ENCODE measurements around the gene NTSR1. TPM values are rescaled to one million over a fixed set of nuclear protein-coding genes. Genes with fewer than 3 reads are reported as not detected.

The NTSR1 gene
- total RNA-seq, 1 donor from 2014 or later = 0.26 TPM

DNA sequence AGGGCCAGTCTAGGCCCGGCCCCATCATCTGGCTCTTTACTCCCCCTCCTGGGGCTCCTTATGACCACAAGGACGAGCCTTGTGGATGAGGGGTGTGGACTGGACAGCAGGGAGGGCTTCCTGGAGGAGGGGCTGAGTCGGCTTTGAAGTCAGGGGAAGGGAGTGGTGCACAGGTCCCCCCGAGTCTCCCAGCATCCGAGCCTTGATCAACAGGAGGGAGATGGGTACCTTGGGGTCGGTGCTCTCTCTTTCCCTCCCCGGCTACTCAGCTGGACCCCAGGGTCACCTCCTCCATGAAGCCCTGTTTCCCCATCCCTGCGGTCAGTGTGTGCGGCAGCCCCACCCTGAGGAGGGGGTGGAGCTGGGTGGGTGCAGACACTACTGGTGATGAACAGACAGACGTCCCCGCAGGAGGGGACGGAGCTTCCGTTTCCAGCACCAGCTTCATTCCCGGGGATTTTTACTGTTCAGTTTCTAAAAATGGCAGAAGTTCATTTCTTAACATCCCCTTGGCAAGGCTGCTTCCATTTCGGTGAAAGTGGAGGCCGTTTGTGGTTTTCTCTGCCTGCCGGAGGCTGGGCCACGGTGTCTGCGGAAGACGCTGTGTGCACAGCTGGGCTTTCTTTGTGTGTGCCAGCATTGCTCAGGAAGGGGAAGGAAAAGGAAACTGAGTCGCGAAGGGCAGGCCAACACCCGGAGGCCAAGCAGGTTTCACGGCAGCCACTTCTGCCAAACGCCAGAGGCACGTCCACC is 19.6 kb downstream of the NTSR1 start:
- Histone ChIP-seq H3K36me3 (no peaks in the 10 kb centered on the region), H2AFZ (replicated peaks) (no peak overlapping the region), H3K27ac (no peak overlapping the region), H3K4me2 (no peak overlapping the region), H3K9ac (no peak overlapping the region), H4K20me1 (ENCODE audit: low read depth) (no peaks in the 10 kb centered on the region), H3K27me3 (no peaks in the 10 kb centered on the region), H3K4me1 (no peaks in the 10 kb centered on the region), H3K9me3 (ENCODE audit: low read depth) (no peaks in the 10 kb centered on the region), H3K4me3 (no peak overlapping the region), H3K79me2 (ENCODE audit: low read depth) (no peaks in the 10 kb centered on the region), H3F3A (ENCODE audit: low read depth) (no peaks in the 10 kb centered on the region)
- Mint-ChIP-seq H3K36me3 (no peaks in the 10 kb centered on the region), H3K4me3 (no peak overlapping the region), H3K27ac (no peak overlapping the region), H3K4me1 (no peaks in the 10 kb centered on the region), H3K27me3 (ENCODE audit: insufficient read depth, low read depth) (peaks cover 2% of the 10 kb centered on the region), H3K9me3 (peaks cover 2% of the 10 kb centered on the region)
- DNase-seq (ENCODE audit: low spot score) = no peak
- TF ChIP-seq, protein P1, sequence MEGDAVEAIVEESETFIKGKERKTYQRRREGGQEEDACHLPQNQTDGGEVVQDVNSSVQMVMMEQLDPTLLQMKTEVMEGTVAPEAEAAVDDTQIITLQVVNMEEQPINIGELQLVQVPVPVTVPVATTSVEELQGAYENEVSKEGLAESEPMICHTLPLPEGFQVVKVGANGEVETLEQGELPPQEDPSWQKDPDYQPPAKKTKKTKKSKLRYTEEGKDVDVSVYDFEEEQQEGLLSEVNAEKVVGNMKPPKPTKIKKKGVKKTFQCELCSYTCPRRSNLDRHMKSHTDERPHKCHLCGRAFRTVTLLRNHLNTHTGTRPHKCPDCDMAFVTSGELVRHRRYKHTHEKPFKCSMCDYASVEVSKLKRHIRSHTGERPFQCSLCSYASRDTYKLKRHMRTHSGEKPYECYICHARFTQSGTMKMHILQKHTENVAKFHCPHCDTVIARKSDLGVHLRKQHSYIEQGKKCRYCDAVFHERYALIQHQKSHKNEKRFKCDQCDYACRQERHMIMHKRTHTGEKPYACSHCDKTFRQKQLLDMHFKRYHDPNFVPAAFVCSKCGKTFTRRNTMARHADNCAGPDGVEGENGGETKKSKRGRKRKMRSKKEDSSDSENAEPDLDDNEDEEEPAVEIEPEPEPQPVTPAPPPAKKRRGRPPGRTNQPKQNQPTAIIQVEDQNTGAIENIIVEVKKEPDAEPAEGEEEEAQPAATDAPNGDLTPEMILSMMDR (IDR thresholded peaks at IDR 0.05) = no peak
- no peak for TF ChIP-seq EZH2phosphoT487 (IDR thresholded peaks at IDR 0.05)

DNA sequence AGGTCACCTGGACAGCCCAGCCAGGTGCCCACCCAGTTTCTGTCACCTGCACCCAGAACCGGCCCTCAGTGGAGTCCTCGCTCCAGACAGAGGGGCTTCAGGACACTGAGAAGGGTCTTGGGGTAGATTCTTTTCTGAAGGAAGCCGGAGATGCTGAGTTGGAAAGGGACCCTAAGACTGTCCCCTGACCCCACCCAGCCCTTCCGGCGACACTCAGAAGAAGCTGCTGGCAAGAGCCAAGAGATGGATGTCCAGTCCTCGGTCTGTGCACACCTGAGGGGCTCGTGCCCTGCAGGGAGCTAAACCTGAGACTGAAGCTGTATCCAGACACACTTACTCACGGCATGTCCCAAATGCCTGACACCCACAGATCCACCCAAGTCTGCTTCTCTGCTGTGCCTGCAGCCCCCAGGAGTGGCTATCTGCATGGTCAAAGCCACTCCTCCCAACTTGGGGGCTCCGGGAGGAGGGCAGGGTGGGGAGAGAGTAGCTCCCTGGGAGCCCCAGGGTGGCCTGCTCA is 20.2 kb downstream of the NTSR1 start:
- H3K36me3 ChIP-seq = no peaks in the 10 kb centered on the region

DNA sequence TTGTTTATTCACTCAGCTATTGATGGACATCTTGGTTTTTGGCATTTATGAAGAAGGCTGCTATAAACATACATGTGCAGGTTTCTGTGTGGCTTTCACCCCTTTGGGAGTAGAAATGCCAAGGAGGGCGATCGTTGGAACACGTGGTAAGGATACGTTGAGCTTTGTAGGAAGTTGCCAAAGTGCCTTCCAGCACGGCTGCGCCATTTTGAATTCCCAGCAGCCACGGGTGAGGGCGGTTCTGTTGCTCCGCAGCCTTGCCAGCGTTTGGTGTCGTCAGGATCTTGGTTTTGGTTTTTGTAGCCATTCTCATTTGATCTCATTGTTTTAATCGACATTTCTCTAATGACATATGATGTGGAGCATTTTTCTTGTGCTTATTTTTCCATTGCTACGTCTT is 21.8 kb downstream of the NTSR1 start:
- Histone ChIP-seq H3K4me2 (no peak overlapping the region), H3K27me3 (peaks cover 3% of the 10 kb centered on the region), H3K27ac (no peak overlapping the region), H4K20me1 (ENCODE audit: low read depth) (no peaks in the 10 kb centered on the region), H2AFZ (replicated peaks) (no peak overlapping the region), H3K4me1 (no peaks in the 10 kb centered on the region), H3K79me2 (ENCODE audit: low read depth) (no peaks in the 10 kb centered on the region), H3K9ac (no peak overlapping the region), H3F3A (ENCODE audit: low read depth) (no peaks in the 10 kb centered on the region), H3K9me3 (ENCODE audit: low read depth) (no peaks in the 10 kb centered on the region), H3K36me3 (no peaks in the 10 kb centered on the region), H3K4me3 (no peak overlapping the region)
- no peak for DNase-seq (ENCODE audit: low spot score)
- H3K27ac Mint-ChIP-seq = no peak overlapping the region
- peaks cover 2% of the 10 kb centered on the region for H3K27me3 Mint-ChIP-seq (ENCODE audit: insufficient read depth, low read depth)
- no peaks in the 10 kb centered on the region for H3K36me3 Mint-ChIP-seq
- peaks cover 2% of the 10 kb centered on the region for H3K9me3 Mint-ChIP-seq
- peaks cover 5% of the 10 kb centered on the region for H3K4me1 Mint-ChIP-seq
- no peak overlapping the region for H3K4me3 Mint-ChIP-seq
- TF ChIP-seq EZH2 (IDR thresholded peaks at IDR 0.05) (no peak), EZH2phosphoT487 (IDR thresholded peaks at IDR 0.05) (no peak)
- TF ChIP-seq, protein P1 (IDR thresholded peaks at IDR 0.05) = no peak

More for the DNA sequence above, 20.2 kb downstream of the NTSR1 start:
- no peak for DNase-seq (ENCODE audit: low spot score)
- H3K4me2 ChIP-seq = no peak overlapping the region
- H2AFZ ChIP-seq (replicated peaks) = no peak overlapping the region
- H3K79me2 ChIP-seq (ENCODE audit: low read depth) = no peaks in the 10 kb centered on the region
- Mint-ChIP-seq H3K36me3 (no peaks in the 10 kb centered on the region), H3K27ac (no peak overlapping the region), H3K27me3 (ENCODE audit: insufficient read depth, low read depth) (no peaks in the 10 kb centered on the region), H3K4me1 (no peaks in the 10 kb centered on the region), H3K9me3 (peaks cover 2% of the 10 kb centered on the region), H3K4me3 (no peak overlapping the region)
- H3K27me3 ChIP-seq = peaks cover 2% of the 10 kb centered on the region
- no peak overlapping the region for H3K4me3 ChIP-seq
- no peaks in the 10 kb centered on the region for H3K9me3 ChIP-seq (ENCODE audit: low read depth)
- H3F3A ChIP-seq (ENCODE audit: low read depth) = no peaks in the 10 kb centered on the region
- H3K27ac ChIP-seq = no peak overlapping the region
- TF ChIP-seq EZH2phosphoT487 (IDR thresholded peaks at IDR 0.05) (no peak), EZH2 (IDR thresholded peaks at IDR 0.05) (no peak)
- TF ChIP-seq, protein P1 (IDR thresholded peaks at IDR 0.05) = no peak
- no peaks in the 10 kb centered on the region for H3K4me1 ChIP-seq
- no peak overlapping the region for H3K9ac ChIP-seq
- H4K20me1 ChIP-seq (ENCODE audit: low read depth) = no peaks in the 10 kb centered on the region

Data from neural progenitor cell (in vitro differentiated cells).